ENCODE data around the gene WASHC2C.
A peak's percentile ranks its signal among the peaks of the same experiment; 100 is the strongest.
"Not testable (repeated sequence)": the region's sequence is repeated elsewhere in the genome, so short reads cannot be mapped to it uniquely, and the experiment has no call there.

The WASHC2C gene

GRCh38 chr10:45726703-45727420 is at the start of gene WASHC2C:
Gene WASHC2C, plus strand, starts transcription at chr10:45727266. Its CDS starts 52 bp downstream, at chr10:45727318.
- DNase-seq: peak; percentile 9 to 81

- not testable (repeated sequence) for DNase-seq
Measured at GRCh38 chr10:45678467-45678866, 48.6 kb upstream of the WASHC2C start.

- DNase-seq: not testable (repeated sequence)
Measured at GRCh38 chr10:45710200-45710796, 16.8 kb upstream of the WASHC2C start.

- not testable (repeated sequence) for DNase-seq
Measured at GRCh38 chr10:45711223-45711622, 15.8 kb upstream of the WASHC2C start.

- not testable (repeated sequence) for DNase-seq
Measured at GRCh38 chr10:45717053-45717452, 10.0 kb upstream of the WASHC2C start.

GRCh38 chr10:45717642-45718041 is 9.4 kb upstream of the WASHC2C start:
- DNase-seq: not testable (repeated sequence)

GRCh38 chr10:45721503-45721902 is 5.6 kb upstream of the WASHC2C start:
- not testable (repeated sequence) for DNase-seq

- not testable (repeated sequence) for DNase-seq
Measured at GRCh38 chr10:45723851-45724250, 3.2 kb upstream of the WASHC2C start.

- not testable (repeated sequence) for DNase-seq
Measured at GRCh38 chr10:45727421-45727965, 427 bp downstream of the WASHC2C start.

- not testable (repeated sequence) for DNase-seq
Measured at GRCh38 chr10:45734449-45734848, 7.4 kb downstream of the WASHC2C start.

GRCh38 chr10:45734867-45735266 is 7.8 kb downstream of the WASHC2C start:
- not testable (repeated sequence) for DNase-seq

GRCh38 chr10:45741559-45741958 is 14.5 kb downstream of the WASHC2C start:
- not testable (repeated sequence) for DNase-seq

GRCh38 chr10:45742014-45742413 is 14.9 kb downstream of the WASHC2C start:
- DNase-seq: not testable (repeated sequence)

GRCh38 chr10:45751141-45751540 is 24.1 kb downstream of the WASHC2C start:
- not testable (repeated sequence) for DNase-seq

- DNase-seq: not testable (repeated sequence)
Measured at GRCh38 chr10:45752210-45752609, 25.1 kb downstream of the WASHC2C start.

- DNase-seq: not testable (repeated sequence)
Measured at GRCh38 chr10:45753979-45754495, 27.0 kb downstream of the WASHC2C start.

- not testable (repeated sequence) for DNase-seq
Measured at GRCh38 chr10:45755083-45755482, 28.0 kb downstream of the WASHC2C start.

- DNase-seq: not testable (repeated sequence)
Measured at GRCh38 chr10:45756065-45756464, 29.0 kb downstream of the WASHC2C start.

- DNase-seq: not testable (repeated sequence)
Measured at GRCh38 chr10:45757661-45758396, 30.8 kb downstream of the WASHC2C start.

- not testable (repeated sequence) for DNase-seq
Measured at GRCh38 chr10:45761622-45762021, 34.6 kb downstream of the WASHC2C start.

- DNase-seq: not testable (repeated sequence)
Measured at GRCh38 chr10:45763037-45763436, 36.0 kb downstream of the WASHC2C start.

- not testable (repeated sequence) for DNase-seq
Measured at GRCh38 chr10:45768334-45768733, 41.3 kb downstream of the WASHC2C start.
